ENCODE measurements around the gene MAML2. TPM values are rescaled to one million over a fixed set of nuclear protein-coding genes. Genes with fewer than 3 reads are reported as not detected.

Gene MAML2
- total and polyA plus RNA-seq, 2 of the 8 experiments (the other 6 are each of a cell fraction or from before 2014, with no cell fraction given), result 3.8 to 6.6 TPM

DNA sequence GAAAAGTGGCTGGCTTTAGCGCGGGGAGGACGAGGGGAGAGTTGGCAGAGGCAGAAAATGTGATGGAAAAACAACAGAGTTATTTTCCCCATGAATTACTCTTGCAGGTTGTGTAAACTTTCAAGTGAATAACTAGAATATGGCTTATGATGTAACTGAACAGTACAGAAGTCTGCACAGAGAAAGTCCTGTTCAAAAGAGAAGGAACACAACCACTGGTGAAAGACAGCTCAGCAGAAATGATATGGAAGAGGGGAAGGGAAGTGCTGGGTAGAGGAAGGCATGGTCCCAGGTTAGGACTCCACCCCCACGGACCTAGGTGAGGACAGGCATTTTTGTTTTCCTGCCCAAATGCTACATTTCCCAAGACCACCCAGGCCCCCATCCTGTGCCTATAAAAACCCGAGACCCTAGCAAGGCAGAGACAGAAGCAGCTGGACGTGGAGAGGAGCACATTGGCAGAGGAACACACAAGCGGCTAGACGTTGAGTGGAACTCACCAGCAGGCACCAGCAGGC is 77.7 kb downstream of the MAML2 start:
- no peak for TF ChIP-seq TBP (IDR thresholded peaks at IDR 0.05; ENCODE audit: low read depth, low read length)
- no peak for TF ChIP-seq CHD2 (IDR thresholded peaks at IDR 0.05; ENCODE audit: low read length)
- TF ChIP-seq, protein P1, sequence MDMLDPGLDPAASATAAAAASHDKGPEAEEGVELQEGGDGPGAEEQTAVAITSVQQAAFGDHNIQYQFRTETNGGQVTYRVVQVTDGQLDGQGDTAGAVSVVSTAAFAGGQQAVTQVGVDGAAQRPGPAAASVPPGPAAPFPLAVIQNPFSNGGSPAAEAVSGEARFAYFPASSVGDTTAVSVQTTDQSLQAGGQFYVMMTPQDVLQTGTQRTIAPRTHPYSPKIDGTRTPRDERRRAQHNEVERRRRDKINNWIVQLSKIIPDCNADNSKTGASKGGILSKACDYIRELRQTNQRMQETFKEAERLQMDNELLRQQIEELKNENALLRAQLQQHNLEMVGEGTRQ (IDR thresholded peaks at IDR 0.05; ENCODE audit: low read length), result no peak
- no peak for TF ChIP-seq TAF7 (optimal IDR thresholded peaks at IDR 0.05; ENCODE audit: borderline replicate concordance, low read depth, low read length)
- no peak for TF ChIP-seq EP300 (IDR thresholded peaks at IDR 0.05; ENCODE audit: borderline replicate concordance in 1 of 2, low read depth in 2 of 2, low read length in 2 of 2)
- TF ChIP-seq, protein P2, sequence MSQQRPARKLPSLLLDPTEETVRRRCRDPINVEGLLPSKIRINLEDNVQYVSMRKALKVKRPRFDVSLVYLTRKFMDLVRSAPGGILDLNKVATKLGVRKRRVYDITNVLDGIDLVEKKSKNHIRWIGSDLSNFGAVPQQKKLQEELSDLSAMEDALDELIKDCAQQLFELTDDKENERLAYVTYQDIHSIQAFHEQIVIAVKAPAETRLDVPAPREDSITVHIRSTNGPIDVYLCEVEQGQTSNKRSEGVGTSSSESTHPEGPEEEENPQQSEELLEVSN (IDR thresholded peaks at IDR 0.05), result no peak
- TF ChIP-seq, protein P3, sequence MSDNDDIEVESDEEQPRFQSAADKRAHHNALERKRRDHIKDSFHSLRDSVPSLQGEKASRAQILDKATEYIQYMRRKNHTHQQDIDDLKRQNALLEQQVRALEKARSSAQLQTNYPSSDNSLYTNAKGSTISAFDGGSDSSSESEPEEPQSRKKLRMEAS (IDR thresholded peaks at IDR 0.05), result no peak
- TF ChIP-seq CBX5 (IDR thresholded peaks at IDR 0.05; ENCODE audit: low read depth, low read length), result no peak
- Histone ChIP-seq H4K8ac (ENCODE audit: extremely low read depth, insufficient read depth, low read length) (no peak overlapping the region), H3K9ac (replicated peaks in 1 of 4; ENCODE audit: extremely low read depth in 1 of 4, low read depth in 3 of 4, low read length in 3 of 4) (no peak overlapping the region), H3K14ac (ENCODE audit: insufficient read length) (no peak overlapping the region), H3K23ac (ENCODE audit: insufficient read length) (no peak overlapping the region), H2BK20ac (ENCODE audit: low read length) (no peak overlapping the region), H4K20me1 (replicated peaks in 1 of 2; ENCODE audit: control insufficient read depth in 1 of 2, insufficient read depth in 2 of 2, low read length in 2 of 2) (no peaks in the 10 kb centered on the region), H3K4me1 (replicated peaks in 1 of 4; ENCODE audit: control insufficient read depth in 3 of 4, insufficient read depth in 4 of 4, low read length in 3 of 4) (peaks cover 0 to 5% (median 1%) of the 10 kb centered on the region in 4 experiments; a peak in 3 of 7 replicates), H4K91ac (replicated peaks; ENCODE audit: insufficient read length, low read length) (no peak overlapping the region), H3K36me3 (ENCODE audit: control insufficient read depth in 2 of 4, insufficient read depth in 4 of 4, low read length in 3 of 4) (no peaks in the 10 kb centered on the region), H2BK15ac (ENCODE audit: low read length) (no peak overlapping the region), H3K27ac (ENCODE audit: low read depth, low read length) (no peak overlapping the region), H3K18ac (ENCODE audit: extremely low read depth, low read length) (no peak overlapping the region), H3K4me3 (ENCODE audit: extremely low read depth in 1 of 4, insufficient read depth in 2 of 4, low read depth in 3 of 4, low read length in 4 of 4) (no peak overlapping the region), H2BK5ac (ENCODE audit: low read depth, low read length) (no peak overlapping the region), H2BK120ac (replicated peaks; ENCODE audit: low read depth, low read length) (no peak overlapping the region), H3K23me2 (ENCODE audit: low read depth, low read length) (no peaks in the 10 kb centered on the region), H3K27me3 (replicated peaks in 1 of 4; ENCODE audit: control insufficient read depth in 3 of 4, extremely low read depth in 1 of 4, insufficient read depth in 3 of 4, low read length in 3 of 4) (no peaks in the 10 kb centered on the region), H3K4ac (replicated peaks; ENCODE audit: insufficient read length, low read depth, low read length) (no peak overlapping the region), H3K9me3 (ENCODE audit: insufficient read depth in 2 of 2, low read depth in 1 of 2, low read length in 1 of 2) (no peaks in the 10 kb centered on the region), H2AFZ (ENCODE audit: low read length) (no peak overlapping the region), H4K5ac (ENCODE audit: insufficient read length, low read depth, low read length) (no peak overlapping the region), H3K56ac (replicated peaks; ENCODE audit: insufficient read length, low read depth, low read length) (no peak overlapping the region), H3K79me1 (ENCODE audit: low read depth, low read length) (no peaks in the 10 kb centered on the region), H3K4me2 (ENCODE audit: insufficient read depth in 1 of 2, low read depth in 2 of 2, low read length in 2 of 2) (no peak overlapping the region), H2AK5ac (ENCODE audit: low read depth, low read length) (no peak overlapping the region), H2BK12ac (ENCODE audit: low read depth, low read length) (no peak overlapping the region), H3K79me2 (ENCODE audit: control insufficient read depth in 1 of 2, insufficient read depth in 2 of 2, low read length in 2 of 2) (no peaks in the 10 kb centered on the region)
- CTCF ChIA-PET (ENCODE audit: partially characterized antibody), result interaction anchor here (1.1 to 3.7 kb wide), 4 partner anchors 11 to 78 kb away, joined by 3 to 12 read pairs (median 4); partner anchors contain the start of gene MAML2
- POLR2A ChIA-PET (ENCODE audit: partially characterized antibody), result interaction anchor here (1.5 kb wide), 1 partner anchor 22 kb away, joined by 5 read pairs; no protein-coding TSS in a partner anchor
- FAIRE-seq (no peak), DNase-seq (ENCODE audit: low read depth in 1 of 2, low spot score in 2 of 2) (no peak)
- WGBS, 2 experiments (ENCODE audit: extremely low coverage in 1 of 2, insufficient coverage in 1 of 2, insufficient read length in 1 of 2, insufficient replicate concordance in 2 of 2, low coverage in 1 of 2, low lambda C conversion rate in 2 of 2, missing lambda C conversion rate in 1 of 2), result 92% methylated on average over 8 of the region's 8 CpGs; no CpG with 5 or more reads in 1 of the 2 experiments
